GM18520 (cell line): Measurements from ENCODE around the gene EIF4E3.
A peak's percentile ranks its signal among the peaks of the same experiment; 100 is the strongest.

Source experiments
- ATAC-seq: cut with Tn5 transposase; IDR thresholded peaks from one replicate; pipeline ENCODE4 v1.9.1; 2021; ENCODE audit not compliant: unreplicated experiment

Gene EIF4E3

GRCh38 chr3:71690341-71690841 lies 34.8 kb downstream of the EIF4E3 start:
- ATAC-seq, result no peak

- peak; percentile 70 for ATAC-seq
Observed at GRCh38 chr3:71689291-71689690, 35.9 kb downstream of the EIF4E3 start.

GRCh38 chr3:71688121-71688520 lies 37.1 kb downstream of the EIF4E3 start:
- ATAC-seq, result no peak

GRCh38 chr3:71685686-71686085 lies 39.5 kb downstream of the EIF4E3 start:
- no peak for ATAC-seq

- no peak for ATAC-seq
Observed at GRCh38 chr3:71684757-71685386, 40.3 kb downstream of the EIF4E3 start.

- ATAC-seq, result no peak
Observed at GRCh38 chr3:71684046-71684756, 41.0 kb downstream of the EIF4E3 start.

GRCh38 chr3:71681224-71681668 lies 44.0 kb downstream of the EIF4E3 start:
- no peak for ATAC-seq

- ATAC-seq, result no peak
Observed at GRCh38 chr3:71680603-71681002, 44.6 kb downstream of the EIF4E3 start.

- ATAC-seq, result no peak
Observed at GRCh38 chr3:71676931-71677330, 48.3 kb downstream of the EIF4E3 start.

GRCh38 chr3:71673486-71673885 lies 51.7 kb downstream of the EIF4E3 start:
- no peak for ATAC-seq

- ATAC-seq, result no peak
Observed at GRCh38 chr3:71672807-71673206, 52.4 kb downstream of the EIF4E3 start.

GRCh38 chr3:71672340-71672739 lies 52.9 kb downstream of the EIF4E3 start:
- no peak for ATAC-seq

- ATAC-seq, result no peak
Observed at GRCh38 chr3:71671216-71671845, 53.9 kb downstream of the EIF4E3 start.

- ATAC-seq, result no peak
Observed at GRCh38 chr3:71662568-71662967, 62.6 kb downstream of the EIF4E3 start.

GRCh38 chr3:71662056-71662455 lies 63.1 kb downstream of the EIF4E3 start:
- ATAC-seq, result no peak

GRCh38 chr3:71659864-71660591 lies 65.2 kb downstream of the EIF4E3 start:
- no peak for ATAC-seq

GRCh38 chr3:71657831-71658530 lies 67.2 kb downstream of the EIF4E3 start:
- ATAC-seq, result no peak

GRCh38 chr3:71655061-71655460 lies 70.1 kb downstream of the EIF4E3 start:
- ATAC-seq, result no peak

GRCh38 chr3:71653414-71653807 lies 71.8 kb downstream of the EIF4E3 start:
- ATAC-seq, result no peak

- ATAC-seq, result no peak
Observed at GRCh38 chr3:71652781-71653413, 72.3 kb downstream of the EIF4E3 start.
